ENCODE measurements around the gene BICDL2. TPM values are rescaled to one million over a fixed set of nuclear protein-coding genes. Genes with fewer than 3 reads are reported as not detected.
"Not testable (repeated sequence)": the region's sequence is repeated elsewhere in the genome, so short reads cannot be mapped to it uniquely, and the experiment has no call there.

The BICDL2 gene
- total and polyA plus RNA-seq, 5 donors from 2014 or later, result not detected

DNA sequence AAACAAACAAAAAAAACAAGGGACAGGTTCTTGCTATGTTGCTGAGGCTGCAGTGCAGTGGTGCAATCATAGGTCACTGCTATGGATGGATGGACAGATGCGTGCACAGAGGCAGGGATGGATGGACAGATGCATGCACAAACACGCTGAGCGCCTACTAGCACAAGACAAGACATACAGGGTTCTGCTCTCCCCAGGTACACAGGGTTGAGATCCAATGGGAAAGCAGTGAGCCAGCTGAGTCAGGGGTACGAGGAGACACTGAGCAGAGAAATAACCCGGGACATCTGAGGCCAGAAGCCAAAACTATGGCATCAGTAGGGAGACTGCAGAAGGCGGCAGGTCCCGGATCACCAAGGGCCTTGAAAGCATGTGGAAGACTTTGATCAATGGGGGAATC is 34.9 kb upstream of the BICDL2 start:
- no peak for ATAC-seq (ENCODE audit: low read depth in 2 of 2)
- Histone ChIP-seq H3K27ac (ENCODE audit: insufficient read depth, low read length, poor library complexity, severe bottlenecking) (peak overlapping the region; percentile 45), H3K4me1 (ENCODE audit: control insufficient read depth, insufficient read depth, low read length, poor library complexity, severe bottlenecking) (peaks cover 91% of the 10 kb centered on the region), H3K9me3 (ENCODE audit: control insufficient read depth in 2 of 2, low read length in 2 of 2) (no peaks in the 10 kb centered on the region), H3K4me3 (ENCODE audit: low read depth, low read length) (peak overlapping the region; percentile 34), H3K27me3 (ENCODE audit: control insufficient read depth, insufficient read depth, low read length) (no peaks in the 10 kb centered on the region), H3K36me3 (ENCODE audit: control insufficient read depth, insufficient read depth, low read length) (peaks cover 26% of the 10 kb centered on the region)
- peaks cover 28% of the 10 kb centered on the region for H3K36me3 Mint-ChIP-seq
- peaks cover 8% of the 10 kb centered on the region for H3K27me3 Mint-ChIP-seq
- H3K4me1 Mint-ChIP-seq, result peaks cover 9 to 88% (median 59%) of the 10 kb centered on the region in 4 donors
- DNase-seq, result peak in 1 of 3 donors; percentile 51
- peak overlapping the region; percentile 27 to 100 (median 66) for H3K4me3 Mint-ChIP-seq
- H3K9me3 Mint-ChIP-seq, result peaks cover 0 to 2% (median 0%) of the 10 kb centered on the region in 7 donors
- H3K27ac Mint-ChIP-seq, result peak overlapping the region; percentile 83 to 98 (median 92)

DNA sequence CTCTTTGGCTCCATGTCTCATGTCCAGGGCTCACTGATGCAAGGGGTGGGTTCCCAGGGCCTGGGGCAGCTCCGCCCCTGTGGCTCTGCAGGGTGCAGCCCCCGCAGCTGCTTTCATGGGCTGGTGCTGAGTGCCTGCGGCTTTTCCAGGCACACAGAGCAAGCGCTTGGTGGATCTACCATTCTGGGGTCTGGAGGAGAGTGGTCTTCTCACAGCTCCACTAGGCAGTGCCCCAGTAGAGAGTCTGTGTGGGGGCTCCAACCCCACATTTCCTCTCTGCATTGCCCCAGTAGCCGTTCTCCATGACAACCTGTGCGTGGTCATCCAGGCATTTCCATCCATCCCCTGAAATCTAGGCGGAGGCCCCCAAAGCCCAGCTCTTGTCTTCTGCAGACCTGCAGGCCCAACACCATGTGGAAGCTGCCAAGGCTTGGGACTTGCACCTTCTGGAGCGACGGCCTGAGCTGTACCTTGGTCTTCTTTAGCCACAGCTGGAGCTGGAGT is 33.9 kb upstream of the BICDL2 start:
- peak in 1 of 3 donors; percentile 59 for DNase-seq
- Histone ChIP-seq H3K4me1 (ENCODE audit: control insufficient read depth, insufficient read depth, low read length, poor library complexity, severe bottlenecking) (peaks cover 90% of the 10 kb centered on the region), H3K27me3 (ENCODE audit: control insufficient read depth, insufficient read depth, low read length) (no peaks in the 10 kb centered on the region), H3K4me3 (ENCODE audit: low read depth, low read length) (no peak overlapping the region), H3K36me3 (ENCODE audit: control insufficient read depth, insufficient read depth, low read length) (peaks cover 26% of the 10 kb centered on the region), H3K27ac (ENCODE audit: insufficient read depth, low read length, poor library complexity, severe bottlenecking) (peak overlapping the region; percentile 45), H3K9me3 (ENCODE audit: control insufficient read depth in 2 of 2, low read length in 2 of 2) (no peaks in the 10 kb centered on the region)
- Mint-ChIP-seq H3K36me3 (peaks cover 31% of the 10 kb centered on the region), H3K27me3 (peaks cover 8% of the 10 kb centered on the region), H3K9me3 (peaks cover 0 to 2% (median 0%) of the 10 kb centered on the region in 7 donors), H3K4me3 (peak overlapping the region; percentile 65 to 100 (median 82)), H3K27ac (peak overlapping the region; percentile 70 to 98 (median 83)), H3K4me1 (peaks cover 9 to 79% (median 54%) of the 10 kb centered on the region in 4 donors)
- no peak for ATAC-seq (ENCODE audit: low read depth in 2 of 2)

DNA sequence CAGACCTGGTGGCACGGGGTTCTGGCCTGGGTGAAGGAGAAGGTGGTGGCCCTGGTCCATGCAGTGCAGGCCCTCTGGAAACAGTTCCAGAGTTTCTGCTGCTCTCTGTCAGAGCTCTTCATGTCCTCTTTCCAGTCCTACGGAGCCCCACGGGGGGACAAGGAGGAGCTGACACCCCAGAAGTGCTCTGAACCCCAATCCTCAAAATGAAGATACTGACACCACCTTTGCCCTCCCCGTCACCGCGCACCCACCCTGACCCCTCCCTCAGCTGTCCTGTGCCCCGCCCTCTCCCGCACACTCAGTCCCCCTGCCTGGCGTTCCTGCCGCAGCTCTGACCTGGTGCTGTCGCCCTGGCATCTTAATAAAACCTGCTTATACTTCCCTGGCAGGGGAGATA is 32.4 kb upstream of the BICDL2 start:
- not testable (repeated sequence) for H3K9me3 ChIP-seq (ENCODE audit: control insufficient read depth in 2 of 2, low read length in 2 of 2); H3K4me3 ChIP-seq (ENCODE audit: low read depth, low read length); H3K27me3 ChIP-seq (ENCODE audit: control insufficient read depth, insufficient read depth, low read length); H3K27me3 Mint-ChIP-seq; ATAC-seq (ENCODE audit: low read depth in 2 of 2); DNase-seq; H3K9me3 Mint-ChIP-seq
- peaks cover 35% of the 10 kb centered on the region for H3K36me3 Mint-ChIP-seq
- H3K4me1 ChIP-seq (ENCODE audit: control insufficient read depth, insufficient read depth, low read length, poor library complexity, severe bottlenecking), result peaks cover 90% of the 10 kb centered on the region
- peaks cover 26% of the 10 kb centered on the region for H3K36me3 ChIP-seq (ENCODE audit: control insufficient read depth, insufficient read depth, low read length)
- peak overlapping the region; percentile 55 for H3K27ac ChIP-seq (ENCODE audit: insufficient read depth, low read length, poor library complexity, severe bottlenecking)
- H3K27ac Mint-ChIP-seq, result peak overlapping the region; percentile 70 to 98 (median 83)
- peak overlapping the region; percentile 62 to 100 (median 76) for H3K4me3 Mint-ChIP-seq
- H3K4me1 Mint-ChIP-seq, result peaks cover 5 to 79% (median 48%) of the 10 kb centered on the region in 4 donors

DNA sequence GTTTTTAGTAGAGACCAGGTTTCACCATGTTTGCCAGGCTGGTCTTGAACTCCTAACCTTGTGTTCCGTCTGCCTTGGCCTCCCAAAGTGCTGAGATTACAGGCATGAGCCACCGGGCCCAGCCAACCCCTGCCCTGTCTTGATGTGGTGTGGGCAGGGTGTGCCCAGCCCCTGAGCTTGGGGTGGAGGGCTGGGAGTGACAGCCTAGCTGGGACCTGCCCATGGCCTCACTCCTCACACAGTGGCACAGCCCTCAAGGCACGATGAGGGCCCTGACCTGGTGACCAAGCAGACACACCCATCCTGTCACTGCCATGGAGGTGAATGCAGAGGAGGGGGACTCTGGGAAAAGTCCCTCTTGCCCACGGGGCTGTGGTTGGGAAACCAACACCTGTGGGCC is 31.7 kb upstream of the BICDL2 start:
- Mint-ChIP-seq H3K9me3 (peaks cover 0 to 2% (median 0%) of the 10 kb centered on the region in 7 donors), H3K27ac (peak overlapping the region; percentile 98 to 99 (median 98)), H3K36me3 (peaks cover 35% of the 10 kb centered on the region), H3K4me1 (peaks cover 5 to 78% (median 46%) of the 10 kb centered on the region in 4 donors), H3K27me3 (peaks cover 4% of the 10 kb centered on the region), H3K4me3 (peak overlapping the region; percentile 98 to 100 (median 99))
- Histone ChIP-seq H3K36me3 (ENCODE audit: control insufficient read depth, insufficient read depth, low read length) (peaks cover 26% of the 10 kb centered on the region), H3K4me3 (ENCODE audit: low read depth, low read length) (peak overlapping the region; percentile 87), H3K27ac (ENCODE audit: insufficient read depth, low read length, poor library complexity, severe bottlenecking) (peak overlapping the region; percentile 96), H3K9me3 (ENCODE audit: control insufficient read depth in 2 of 2, low read length in 2 of 2) (no peaks in the 10 kb centered on the region), H3K27me3 (ENCODE audit: control insufficient read depth, insufficient read depth, low read length) (no peaks in the 10 kb centered on the region), H3K4me1 (ENCODE audit: control insufficient read depth, insufficient read depth, low read length, poor library complexity, severe bottlenecking) (peaks cover 90% of the 10 kb centered on the region)
- no peak for ATAC-seq (ENCODE audit: low read depth in 2 of 2)
- peak in 1 of 3 donors; percentile 82 for DNase-seq

DNA sequence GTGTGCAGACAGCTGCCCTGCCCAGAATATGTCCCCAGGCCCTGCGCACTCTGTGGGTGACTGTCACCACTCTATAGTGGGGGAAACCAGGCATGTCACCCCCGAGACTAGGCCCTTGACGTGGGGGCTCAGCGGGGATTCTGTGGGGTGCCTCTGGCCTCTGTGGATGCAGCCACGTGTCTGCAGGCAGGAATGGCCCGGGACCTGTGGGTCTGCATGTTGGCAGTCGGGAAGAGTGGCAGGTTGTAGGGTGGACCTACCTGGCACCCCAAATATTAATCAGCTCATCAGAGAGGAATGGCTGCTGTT is 29.6 kb upstream of the BICDL2 start:
- peak overlapping the region; percentile 96 for H3K27ac ChIP-seq (ENCODE audit: insufficient read depth, low read length, poor library complexity, severe bottlenecking)
- H3K4me3 Mint-ChIP-seq, result peak overlapping the region; percentile 99 to 100 (median 100)
- peaks cover 9 to 75% (median 42%) of the 10 kb centered on the region in 4 donors for H3K4me1 Mint-ChIP-seq

DNA sequence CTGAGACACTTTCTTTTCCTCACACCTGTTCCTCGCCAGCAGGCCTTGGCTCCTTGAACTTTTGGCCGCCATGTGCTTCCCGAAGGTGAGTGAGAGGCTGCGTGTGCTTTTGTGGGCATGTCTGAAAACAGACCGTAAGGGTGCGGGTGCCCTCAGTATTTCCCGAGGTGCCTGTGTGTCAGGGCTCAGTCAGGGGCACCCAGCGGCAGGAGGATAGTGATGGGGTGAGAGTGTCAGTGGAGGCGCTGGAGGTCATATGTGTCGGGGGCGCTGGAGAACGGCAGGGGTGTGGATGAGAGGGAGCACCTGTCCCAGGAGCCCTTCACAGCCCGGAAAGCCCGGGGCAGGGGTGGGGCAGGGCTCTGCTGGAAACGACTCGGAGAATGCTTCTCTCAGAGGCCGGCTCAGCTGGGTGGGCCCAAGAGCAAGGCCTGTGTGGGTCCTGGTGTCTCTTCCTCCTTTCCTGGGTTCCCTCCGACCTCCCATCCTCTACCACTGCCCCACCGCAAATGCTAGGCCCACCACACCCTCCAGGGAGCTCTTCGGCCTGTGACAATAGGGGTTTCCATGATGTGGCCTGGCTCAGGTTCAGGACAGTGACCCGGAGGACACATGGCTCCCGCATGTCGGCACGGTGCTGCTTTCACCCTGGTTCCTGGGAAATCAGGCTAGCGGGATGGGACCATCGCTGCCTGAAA is 29.1 kb upstream of the BICDL2 start:
- peak overlapping the region; percentile 99 to 100 (median 100) for H3K27ac Mint-ChIP-seq
- Histone ChIP-seq H3K27ac (ENCODE audit: insufficient read depth, low read length, poor library complexity, severe bottlenecking) (peak overlapping the region; percentile 96), H3K4me3 (ENCODE audit: low read depth, low read length) (peak overlapping the region; percentile 95)

More for the DNA sequence above, 29.6 kb upstream of the BICDL2 start:
- Histone ChIP-seq H3K4me1 (ENCODE audit: control insufficient read depth, insufficient read depth, low read length, poor library complexity, severe bottlenecking) (peaks cover 82% of the 10 kb centered on the region), H3K27me3 (ENCODE audit: control insufficient read depth, insufficient read depth, low read length) (no peaks in the 10 kb centered on the region), H3K4me3 (ENCODE audit: low read depth, low read length) (peak overlapping the region; percentile 95), H3K36me3 (ENCODE audit: control insufficient read depth, insufficient read depth, low read length) (peaks cover 26% of the 10 kb centered on the region), H3K9me3 (ENCODE audit: control insufficient read depth in 2 of 2, low read length in 2 of 2) (no peaks in the 10 kb centered on the region)
- Mint-ChIP-seq H3K9me3 (peaks cover 0 to 2% (median 0%) of the 10 kb centered on the region in 7 donors), H3K27me3 (no peaks in the 10 kb centered on the region), H3K27ac (peak overlapping the region; percentile 99 to 100 (median 100)), H3K36me3 (peaks cover 35% of the 10 kb centered on the region)
- DNase-seq (peak in 1 of 3 donors; percentile 33), ATAC-seq (ENCODE audit: low read depth in 2 of 2) (no peak)

DNA sequence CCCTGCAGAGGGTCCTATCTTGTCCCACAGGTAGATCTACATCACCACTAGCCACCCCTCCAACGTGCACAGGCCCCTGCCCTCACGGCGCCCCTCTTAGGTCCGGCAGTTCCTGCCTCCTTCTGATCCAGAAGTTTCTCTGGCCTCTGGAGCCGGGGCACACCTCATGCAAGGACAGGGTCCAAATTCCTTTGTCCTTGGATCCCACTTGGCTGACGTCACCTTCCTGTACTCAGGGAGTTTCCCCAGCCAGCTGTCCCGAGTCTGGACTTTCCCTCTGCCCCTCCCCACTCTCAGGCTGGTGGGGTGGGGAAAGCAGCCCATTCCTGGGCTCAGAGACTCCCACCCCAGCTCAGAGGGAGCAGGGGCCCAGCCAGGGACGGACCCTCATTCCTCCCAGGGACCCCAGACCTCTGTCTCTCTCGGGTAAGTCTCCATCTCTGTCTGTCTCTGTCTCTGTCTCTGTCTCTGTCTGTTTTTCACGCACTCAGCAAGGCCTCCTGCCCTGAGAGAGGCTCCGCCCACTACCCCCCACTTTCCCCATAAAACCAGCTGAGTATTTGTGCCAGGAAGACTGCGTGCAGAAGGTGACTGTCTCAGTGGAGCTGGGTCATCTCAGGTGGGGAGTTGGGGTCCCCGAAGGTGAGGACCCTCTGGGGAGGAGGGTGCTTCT is 28.5 kb upstream of the BICDL2 start, which contains the start of gene IL32:
TSS of gene IL32 (plus strand) at position 572 of the 673 bp plus-strand sequence. CDS start 172 bp downstream, outside the sequence.
- no peaks in the 10 kb centered on the region for H3K27me3 Mint-ChIP-seq
- ATAC-seq (ENCODE audit: low read depth in 2 of 2) (peak; percentile 59 to 67), DNase-seq (peak; percentile 64 to 92 (median 65))
- peak within 1 kb of the TSS; percentile 96 for H3K27ac ChIP-seq (ENCODE audit: insufficient read depth, low read length, poor library complexity, severe bottlenecking)
- H3K4me1 Mint-ChIP-seq, result peaks cover 9 to 69% (median 37%) of the 10 kb centered on the region in 4 donors
- H3K36me3 ChIP-seq (ENCODE audit: control insufficient read depth, insufficient read depth, low read length), result peaks cover 26% of the 10 kb centered on the region
- peak within 1 kb of the TSS; percentile 99 to 100 (median 100) for H3K27ac Mint-ChIP-seq
- H3K4me1 ChIP-seq (ENCODE audit: control insufficient read depth, insufficient read depth, low read length, poor library complexity, severe bottlenecking), result peaks cover 72% of the 10 kb centered on the region
- H3K9me3 ChIP-seq (ENCODE audit: control insufficient read depth in 2 of 2, low read length in 2 of 2), result no peaks in the 10 kb centered on the region
- H3K36me3 Mint-ChIP-seq, result peaks cover 33% of the 10 kb centered on the region
- H3K27me3 ChIP-seq (ENCODE audit: control insufficient read depth, insufficient read depth, low read length), result no peaks in the 10 kb centered on the region
- peaks cover 0 to 2% (median 0%) of the 10 kb centered on the region in 7 donors for H3K9me3 Mint-ChIP-seq
- H3K4me3 ChIP-seq (ENCODE audit: low read depth, low read length), result peak within 1 kb of the TSS; percentile 95
- H3K4me3 Mint-ChIP-seq, result peak within 1 kb of the TSS; percentile 99 to 100 (median 100)

More for the DNA sequence above, 29.1 kb upstream of the BICDL2 start:
- peaks cover 0 to 2% (median 0%) of the 10 kb centered on the region in 7 donors for H3K9me3 Mint-ChIP-seq
- H3K4me1 Mint-ChIP-seq, result peaks cover 9 to 70% (median 37%) of the 10 kb centered on the region in 4 donors
- H3K36me3 Mint-ChIP-seq, result peaks cover 35% of the 10 kb centered on the region
- DNase-seq (no peak), ATAC-seq (ENCODE audit: low read depth in 2 of 2) (peak; percentile 22 to 23)
- peak overlapping the region; percentile 99 to 100 (median 100) for H3K4me3 Mint-ChIP-seq
- no peaks in the 10 kb centered on the region for H3K27me3 Mint-ChIP-seq
- Histone ChIP-seq H3K9me3 (ENCODE audit: control insufficient read depth in 2 of 2, low read length in 2 of 2) (no peaks in the 10 kb centered on the region), H3K27me3 (ENCODE audit: control insufficient read depth, insufficient read depth, low read length) (no peaks in the 10 kb centered on the region), H3K4me1 (ENCODE audit: control insufficient read depth, insufficient read depth, low read length, poor library complexity, severe bottlenecking) (peaks cover 77% of the 10 kb centered on the region), H3K36me3 (ENCODE audit: control insufficient read depth, insufficient read depth, low read length) (peaks cover 26% of the 10 kb centered on the region)

Measured in CD4-positive, CD25-positive, alpha-beta regulatory T cell (primary cell).